Breast epithelium (tissue), 4 donors: ENCODE data around the gene CGN. TPM values are rescaled to one million over a fixed set of nuclear protein-coding genes. Genes with fewer than 3 reads are reported as not detected.
"Not testable (repeated sequence)": the region's sequence is repeated elsewhere in the genome, so short reads cannot be mapped to it uniquely, and the experiment has no call there.

Experiments used
- DNase-seq, 2 donors: peaks; one replicate each; pipeline ENCODE4 v3.0.0-alpha.2; 2019; ENCODE audit warnings: low spot score in 2 of 2
- H3K27ac ChIP-seq, 2 donors: fragments of 200-600 bp; sonication (generic) in 1 of 2; one replicate each; pipeline ENCODE4 v1.5.1; 2016 to 2019; ENCODE audit warnings: mild to moderate bottlenecking in 1 of 2
- H3K27me3 ChIP-seq, 2 donors: fragments of 200-600 bp; sonication (generic) in 1 of 2; one replicate each; pipeline versions ENCODE4 v1.5.1 to v1.6.0; 2017 to 2019; ENCODE audit warnings: control low read depth in 1 of 2, mild to moderate bottlenecking in 1 of 2
- H3K36me3 ChIP-seq: fragments of 200-600 bp; one replicate; pipeline ENCODE4 v1.5.1; 2019
- H3K4me1 ChIP-seq, 2 donors: fragments of 200-600 bp; sonication (generic); one replicate each; pipeline ENCODE4 v1.5.1; 2016 to 2019; ENCODE audit warnings: control low read depth in 1 of 2
- H3K4me3 ChIP-seq, 3 donors: fragments of 200-600 bp; sonication (generic); 1 replicate in 2 of 3; 2 replicates in 1 of 3; pipeline ENCODE4 v1.5.1; 2016 to 2019; ENCODE audit warnings: mild to moderate bottlenecking in 3 of 3, moderate library complexity in 2 of 3
- H3K9me3 ChIP-seq, 2 donors: fragments of 200-600 bp; sonication (generic) in 1 of 2; one replicate each; pipeline ENCODE4 v1.5.1; 2016 to 2019; ENCODE audit warnings: control low read depth in 1 of 2
- POLR2A ChIP-seq: fragments of 450-650 bp; IDR thresholded peaks from one replicate; pipeline ENCODE4 v1.6.1; 2016; ENCODE audit warnings: antibody characterized with exemption, mild to moderate bottlenecking, moderate library complexity
- POLR2AphosphoS5 ChIP-seq, 3 donors: sonication (generic); formaldehyde crosslinking; IDR thresholded peaks; one replicate each; pipeline ENCODE4 v1.6.1; 2017; ENCODE audit warnings: antibody characterized with exemption in 3 of 3
- intact Hi-C: fragments of 100-400 bp; cut with DNase I; formaldehyde crosslinking; loops from one replicate; pipeline ENCODE4 v1.15.1; 2023; ENCODE audit warnings: low total_unique reads
- total RNA-seq, 3 donors: library from RNA; depleted of rRNA; stranded (reverse); fragments of >200 nt; gene quantifications; one replicate each; pipeline ENCODE4 v1.1.0, GENCODE V29; 2016
- TF ChIP-seq, protein P1 (sequence below), 3 donors: fragments of 450-650 bp; IDR thresholded peaks; one replicate each; pipeline ENCODE4 v1.5.1; 2016 to 2017; ENCODE audit warnings: antibody characterized with exemption in 3 of 3, mild to moderate bottlenecking in 3 of 3, moderate library complexity in 3 of 3

Gene CGN
- total RNA-seq, 3 donors from 2014 or later = 0.16 to 28.1 (median 13.4) TPM

DNA sequence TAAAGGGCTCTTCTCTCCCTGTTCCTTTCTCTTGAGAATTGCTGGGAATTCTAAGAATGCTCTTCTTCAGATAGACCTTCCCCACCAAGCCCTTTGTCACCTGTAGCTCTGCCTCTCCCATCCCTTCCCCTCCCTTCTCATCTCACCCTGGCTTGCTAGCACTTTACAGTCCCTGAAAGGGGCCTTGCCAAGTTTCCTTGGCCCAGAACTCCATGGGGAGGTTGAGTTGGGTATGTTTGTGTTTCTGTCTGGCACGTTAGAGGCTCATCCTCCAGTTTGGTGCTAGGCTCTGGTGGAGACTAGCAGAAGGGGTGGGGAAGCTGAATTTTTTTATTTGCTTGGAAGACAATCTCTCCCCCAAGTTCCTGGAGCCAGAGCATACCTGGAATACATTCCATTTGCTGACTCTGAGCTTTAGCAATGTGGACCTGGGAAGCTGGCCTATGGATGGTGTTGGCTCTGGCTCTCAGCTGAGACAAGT, 4.9 kb downstream of the CGN start:
- TF ChIP-seq POLR2A (no peak), POLR2AphosphoS5 (IDR thresholded peaks at IDR 0.05) (no peak)
- H3K4me1 ChIP-seq = no peaks in the 10 kb centered on the region
- DNase-seq = no peak
- peak overlapping the region; percentile 72 to 94 for H3K27ac ChIP-seq
- intact Hi-C loops = no loop called here
- H3K27me3 ChIP-seq = no peaks in the 10 kb centered on the region
- no peaks in the 10 kb centered on the region for H3K36me3 ChIP-seq
- no peaks in the 10 kb centered on the region for H3K9me3 ChIP-seq
- H3K4me3 ChIP-seq = no peak overlapping the region

DNA sequence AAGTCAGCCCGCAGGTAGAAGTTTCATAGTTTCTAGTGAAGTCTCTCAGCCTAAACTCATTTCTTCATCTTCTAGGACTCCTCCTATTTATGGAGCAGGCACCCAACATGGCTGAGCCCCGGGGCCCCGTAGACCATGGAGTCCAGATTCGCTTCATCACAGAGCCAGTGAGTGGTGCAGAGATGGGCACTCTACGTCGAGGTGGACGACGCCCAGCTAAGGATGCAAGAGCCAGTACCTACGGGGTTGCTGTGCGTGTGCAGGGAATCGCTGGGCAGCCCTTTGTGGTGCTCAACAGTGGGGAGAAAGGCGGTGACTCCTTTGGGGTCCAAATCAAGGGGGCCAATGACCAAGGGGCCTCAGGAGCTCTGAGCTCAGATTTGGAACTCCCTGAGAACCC, 7.2 kb downstream of the CGN start:
- Histone ChIP-seq H3K36me3 (no peaks in the 10 kb centered on the region), H3K4me1 (no peaks in the 10 kb centered on the region), H3K27me3 (no peaks in the 10 kb centered on the region), H3K9me3 (no peaks in the 10 kb centered on the region), H3K4me3 (no peak overlapping the region), H3K27ac (no peak overlapping the region)
- TF ChIP-seq POLR2A = no peak
- TF ChIP-seq, protein P1, sequence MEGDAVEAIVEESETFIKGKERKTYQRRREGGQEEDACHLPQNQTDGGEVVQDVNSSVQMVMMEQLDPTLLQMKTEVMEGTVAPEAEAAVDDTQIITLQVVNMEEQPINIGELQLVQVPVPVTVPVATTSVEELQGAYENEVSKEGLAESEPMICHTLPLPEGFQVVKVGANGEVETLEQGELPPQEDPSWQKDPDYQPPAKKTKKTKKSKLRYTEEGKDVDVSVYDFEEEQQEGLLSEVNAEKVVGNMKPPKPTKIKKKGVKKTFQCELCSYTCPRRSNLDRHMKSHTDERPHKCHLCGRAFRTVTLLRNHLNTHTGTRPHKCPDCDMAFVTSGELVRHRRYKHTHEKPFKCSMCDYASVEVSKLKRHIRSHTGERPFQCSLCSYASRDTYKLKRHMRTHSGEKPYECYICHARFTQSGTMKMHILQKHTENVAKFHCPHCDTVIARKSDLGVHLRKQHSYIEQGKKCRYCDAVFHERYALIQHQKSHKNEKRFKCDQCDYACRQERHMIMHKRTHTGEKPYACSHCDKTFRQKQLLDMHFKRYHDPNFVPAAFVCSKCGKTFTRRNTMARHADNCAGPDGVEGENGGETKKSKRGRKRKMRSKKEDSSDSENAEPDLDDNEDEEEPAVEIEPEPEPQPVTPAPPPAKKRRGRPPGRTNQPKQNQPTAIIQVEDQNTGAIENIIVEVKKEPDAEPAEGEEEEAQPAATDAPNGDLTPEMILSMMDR (IDR thresholded peaks at IDR 0.05) = no peak
- no peak for TF ChIP-seq POLR2AphosphoS5 (IDR thresholded peaks at IDR 0.05)
- intact Hi-C loops = no loop called here
- DNase-seq = no peak

DNA sequence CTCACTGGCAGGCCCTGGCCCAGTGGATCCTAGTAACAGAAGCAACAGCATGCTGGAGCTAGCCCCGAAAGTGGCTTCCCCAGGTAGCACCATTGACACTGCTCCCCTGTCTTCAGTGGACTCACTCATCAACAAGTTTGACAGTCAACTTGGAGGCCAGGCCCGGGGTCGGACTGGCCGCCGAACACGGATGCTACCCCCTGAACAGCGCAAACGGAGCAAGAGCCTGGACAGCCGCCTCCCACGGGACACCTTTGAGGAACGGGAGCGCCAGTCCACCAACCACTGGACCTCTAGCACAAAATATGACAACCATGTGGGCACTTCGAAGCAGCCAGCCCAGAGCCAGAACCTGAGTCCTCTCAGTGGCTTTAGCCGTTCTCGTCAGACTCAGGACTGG, 7.7 kb downstream of the CGN start:
- Histone ChIP-seq H3K27me3 (no peaks in the 10 kb centered on the region), H3K4me3 (no peak overlapping the region), H3K36me3 (no peaks in the 10 kb centered on the region), H3K4me1 (no peaks in the 10 kb centered on the region), H3K9me3 (no peaks in the 10 kb centered on the region), H3K27ac (no peak overlapping the region)
- intact Hi-C loops = no loop called here
- no peak for DNase-seq
- no peak for TF ChIP-seq POLR2AphosphoS5 (IDR thresholded peaks at IDR 0.05)
- TF ChIP-seq, protein P1 (IDR thresholded peaks at IDR 0.05) = no peak
- TF ChIP-seq POLR2A = no peak

DNA sequence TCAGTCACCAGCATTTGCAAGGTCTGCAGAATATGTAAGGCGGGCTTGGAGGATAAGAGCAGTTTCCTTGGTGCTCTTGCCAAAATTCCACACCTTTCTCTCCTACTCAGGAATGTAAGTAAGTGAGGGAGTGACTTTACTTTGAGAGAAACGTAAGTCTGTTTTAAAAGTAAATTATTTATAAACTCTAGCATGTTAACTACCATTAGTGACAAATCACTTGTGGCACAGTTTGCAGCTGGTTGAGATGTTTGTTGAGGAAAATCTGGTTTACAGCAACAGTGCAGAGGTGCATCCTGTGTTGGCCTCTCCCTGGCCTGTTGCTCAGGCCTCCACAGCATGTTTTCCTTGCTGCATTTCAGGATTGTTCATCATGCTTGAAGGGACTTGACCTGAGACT, 8.5 kb downstream of the CGN start:
- Histone ChIP-seq H3K36me3 (no peaks in the 10 kb centered on the region), H3K9me3 (no peaks in the 10 kb centered on the region), H3K4me1 (no peaks in the 10 kb centered on the region), H3K4me3 (no peak overlapping the region), H3K27ac (no peak overlapping the region), H3K27me3 (no peaks in the 10 kb centered on the region)
- TF ChIP-seq POLR2A (no peak), POLR2AphosphoS5 (IDR thresholded peaks at IDR 0.05) (no peak)
- TF ChIP-seq, protein P1 (IDR thresholded peaks at IDR 0.05) = no peak
- DNase-seq = no peak
- intact Hi-C loops = no loop called here

DNA sequence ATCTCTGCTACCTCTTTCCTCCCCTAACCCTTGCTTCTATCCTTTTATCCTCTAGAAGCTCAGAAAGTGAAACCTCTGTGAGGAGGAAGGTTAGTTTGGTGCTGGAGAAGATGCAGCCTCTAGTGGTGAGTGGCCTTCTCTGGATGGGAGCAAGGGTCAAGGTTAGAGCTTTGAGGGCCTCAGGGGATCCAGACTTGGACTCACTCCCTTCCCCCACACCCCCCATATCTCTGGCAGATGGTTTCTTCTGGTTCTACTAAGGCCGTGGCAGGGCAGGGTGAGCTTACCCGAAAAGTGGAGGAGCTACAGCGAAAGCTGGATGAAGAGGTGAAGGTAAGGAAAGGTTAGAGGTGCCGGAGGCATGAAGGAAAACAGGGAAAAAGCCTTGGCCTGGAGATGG, 9.2 kb downstream of the CGN start:
- Histone ChIP-seq H3K9me3 (no peaks in the 10 kb centered on the region), H3K36me3 (no peaks in the 10 kb centered on the region), H3K27ac (no peak overlapping the region), H3K4me1 (no peaks in the 10 kb centered on the region), H3K27me3 (no peaks in the 10 kb centered on the region), H3K4me3 (no peak overlapping the region)
- intact Hi-C loops = no loop called here
- TF ChIP-seq POLR2A = no peak
- no peak for TF ChIP-seq POLR2AphosphoS5 (IDR thresholded peaks at IDR 0.05)
- TF ChIP-seq, protein P1 (IDR thresholded peaks at IDR 0.05) = no peak
- no peak for DNase-seq

DNA sequence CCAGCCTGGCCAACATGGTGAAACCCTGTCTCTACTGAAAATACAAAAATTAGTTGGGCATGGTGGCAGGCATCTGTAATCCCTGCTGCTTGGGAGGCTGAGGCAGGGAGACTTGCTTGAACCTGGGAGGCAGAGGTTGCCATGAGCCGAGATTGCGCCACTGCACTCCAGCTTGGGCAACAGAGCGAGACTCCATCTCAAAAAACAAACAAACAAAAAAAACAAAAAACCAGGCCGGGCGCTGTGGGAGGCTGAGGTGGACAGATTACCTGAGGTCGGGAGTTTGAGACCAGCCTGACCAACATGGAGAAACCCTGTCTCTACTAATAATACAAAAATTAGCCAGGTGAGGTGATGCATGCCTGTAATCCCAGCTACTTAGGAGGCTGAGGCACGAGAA, 11.2 kb downstream of the CGN start:
- H3K4me1 ChIP-seq, H3K27me3 ChIP-seq, H3K36me3 ChIP-seq, H3K4me3 ChIP-seq, H3K27ac ChIP-seq, intact Hi-C loops, H3K9me3 ChIP-seq, DNase-seq: not testable (repeated sequence)
